GM21381 (cell line): ENCODE results near the gene FETUB.

Experiments used
- ATAC-seq: cut with Tn5 transposase; IDR thresholded peaks from one replicate; pipeline ENCODE4 v1.9.1; 2021; ENCODE audit warnings: mild to moderate bottlenecking, moderate library complexity; ENCODE audit not compliant: unreplicated experiment

Gene FETUB, protein sequence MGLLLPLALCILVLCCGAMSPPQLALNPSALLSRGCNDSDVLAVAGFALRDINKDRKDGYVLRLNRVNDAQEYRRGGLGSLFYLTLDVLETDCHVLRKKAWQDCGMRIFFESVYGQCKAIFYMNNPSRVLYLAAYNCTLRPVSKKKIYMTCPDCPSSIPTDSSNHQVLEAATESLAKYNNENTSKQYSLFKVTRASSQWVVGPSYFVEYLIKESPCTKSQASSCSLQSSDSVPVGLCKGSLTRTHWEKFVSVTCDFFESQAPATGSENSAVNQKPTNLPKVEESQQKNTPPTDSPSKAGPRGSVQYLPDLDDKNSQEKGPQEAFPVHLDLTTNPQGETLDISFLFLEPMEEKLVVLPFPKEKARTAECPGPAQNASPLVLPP

DNA sequence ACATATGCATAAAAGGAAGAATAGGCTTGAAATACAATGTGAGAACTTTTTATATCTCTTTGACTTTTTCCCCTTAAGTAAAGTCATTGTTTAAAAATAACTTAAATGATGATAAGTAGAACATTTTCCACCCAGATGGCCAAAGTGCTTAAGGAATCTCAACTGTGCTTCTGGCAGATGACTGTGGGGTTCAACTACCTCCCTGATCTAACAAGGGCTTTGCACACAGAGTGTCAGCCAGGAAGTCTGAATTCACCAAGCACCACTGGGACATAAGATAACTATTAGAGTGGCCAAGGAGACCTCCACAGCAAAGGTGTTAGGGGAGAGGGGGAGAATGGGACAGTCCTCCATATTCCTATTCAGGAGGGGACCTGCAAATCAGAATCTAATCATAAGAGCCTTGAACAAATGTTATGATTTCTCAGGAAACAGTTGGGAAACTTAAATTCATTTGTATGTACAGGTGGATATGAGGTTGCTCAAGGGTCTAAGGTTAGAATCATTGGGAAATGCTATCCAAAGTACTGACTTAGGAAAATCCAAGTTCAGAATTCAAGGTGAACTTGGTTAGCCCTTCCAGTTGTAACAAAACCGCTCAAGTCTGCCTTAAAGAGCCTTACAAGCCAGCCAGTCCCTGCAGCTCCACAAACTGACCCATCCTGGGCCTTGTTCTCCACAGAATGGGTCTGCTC, at the start of gene FETUB:
Gene FETUB, plus strand, starts transcription at position 622 of the 695 bp plus-strand sequence. Its CDS starts 62 bp downstream, at position 684.
- ATAC-seq: no peak

DNA sequence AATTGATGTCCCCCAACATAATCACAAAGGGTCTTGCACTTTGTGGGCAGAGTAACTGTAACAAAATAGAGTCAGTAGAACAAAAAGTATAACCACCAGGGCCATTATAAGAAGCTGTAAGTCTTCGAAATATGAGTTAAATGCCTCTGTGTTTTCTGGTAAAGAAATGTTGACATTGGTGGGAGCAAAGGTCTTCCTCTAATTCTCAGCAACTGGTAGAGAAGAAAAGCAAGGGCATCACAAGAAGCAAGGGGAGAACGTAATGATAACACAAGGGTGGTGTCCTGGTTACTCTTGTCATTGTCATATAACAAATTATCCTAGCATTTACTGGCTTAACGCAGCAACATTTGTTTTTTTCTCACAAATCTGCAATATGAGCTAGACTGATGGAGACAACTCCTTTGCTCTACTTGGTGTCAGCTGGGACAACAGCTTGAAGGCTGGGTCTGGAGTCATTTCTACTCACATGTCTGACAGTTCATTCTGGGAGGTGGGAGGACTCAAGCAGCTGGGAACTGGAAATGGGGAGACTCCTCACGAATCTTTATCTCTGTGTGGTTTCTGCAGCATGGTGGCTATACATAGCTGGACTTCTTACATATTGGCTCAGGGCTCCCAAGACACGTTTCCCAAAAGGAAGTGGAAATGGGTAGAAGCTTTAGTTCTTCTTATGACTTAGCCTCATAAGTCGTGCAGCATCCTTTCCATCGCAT, 49.5 kb upstream of the FETUB start:
- ATAC-seq: no peak

DNA sequence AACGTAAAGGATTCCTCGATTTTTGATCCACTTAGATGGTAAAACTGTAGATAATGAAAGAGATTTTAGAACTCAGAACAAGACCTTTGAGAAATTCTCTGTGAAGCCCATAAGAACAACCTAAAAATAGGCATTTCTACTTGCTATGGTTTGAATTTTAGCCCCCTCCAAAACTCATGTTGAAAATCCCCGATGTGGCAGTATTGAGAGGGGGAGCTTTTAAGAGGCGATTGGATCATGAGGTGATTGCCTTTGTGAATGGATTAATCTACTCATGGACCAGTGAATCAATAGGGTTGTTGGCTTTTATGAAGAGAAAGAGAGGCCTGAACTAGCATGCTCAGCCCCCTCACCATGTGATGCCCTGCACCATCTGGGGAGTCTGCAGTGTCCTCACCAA, 47.5 kb upstream of the FETUB start:
- no peak for ATAC-seq

DNA sequence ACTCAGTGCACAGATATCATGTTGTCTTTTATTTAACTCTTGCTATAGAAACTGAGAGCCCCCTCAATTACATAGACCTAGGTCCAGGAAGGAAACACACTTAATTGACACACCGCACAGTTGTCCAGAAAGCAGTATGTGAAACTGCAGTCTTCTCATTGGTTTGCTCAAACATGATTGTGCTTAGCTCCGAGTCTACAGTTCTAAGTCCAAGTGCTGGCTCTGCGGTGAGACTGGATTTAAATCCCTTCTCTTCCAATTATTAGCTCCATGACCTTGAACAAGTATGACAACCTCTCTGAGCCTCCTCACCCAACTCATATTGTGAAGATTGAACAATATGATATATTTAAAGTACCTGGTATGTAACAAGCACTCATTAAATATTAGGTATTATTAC, 46.3 kb upstream of the FETUB start:
- no peak for ATAC-seq

DNA sequence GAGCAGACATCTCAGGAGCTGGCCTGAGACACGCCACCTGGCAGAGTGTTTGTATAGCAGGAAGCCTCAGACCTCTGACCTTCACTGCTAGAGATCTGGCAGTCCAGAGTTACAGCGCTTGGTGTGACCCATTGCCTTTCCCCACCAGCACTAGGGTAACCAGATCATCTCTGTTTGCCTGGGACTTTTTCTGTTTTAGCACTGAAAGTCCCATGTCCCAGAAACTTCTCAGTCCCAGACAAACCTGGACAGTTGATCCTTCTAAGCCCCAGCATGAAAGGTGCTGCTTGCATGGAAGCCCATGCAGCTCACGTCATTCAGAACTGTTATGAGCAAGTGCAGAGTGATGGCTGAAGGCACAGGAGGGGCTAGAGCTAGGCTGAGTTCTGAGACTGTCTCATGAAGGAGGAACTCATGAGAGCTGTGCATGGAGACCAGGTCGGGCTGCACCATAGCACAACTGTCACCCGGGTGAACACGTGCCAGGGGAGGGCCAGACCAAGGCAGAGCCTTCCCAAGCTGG, 45.5 kb upstream of the FETUB start:
- ATAC-seq: no peak

DNA sequence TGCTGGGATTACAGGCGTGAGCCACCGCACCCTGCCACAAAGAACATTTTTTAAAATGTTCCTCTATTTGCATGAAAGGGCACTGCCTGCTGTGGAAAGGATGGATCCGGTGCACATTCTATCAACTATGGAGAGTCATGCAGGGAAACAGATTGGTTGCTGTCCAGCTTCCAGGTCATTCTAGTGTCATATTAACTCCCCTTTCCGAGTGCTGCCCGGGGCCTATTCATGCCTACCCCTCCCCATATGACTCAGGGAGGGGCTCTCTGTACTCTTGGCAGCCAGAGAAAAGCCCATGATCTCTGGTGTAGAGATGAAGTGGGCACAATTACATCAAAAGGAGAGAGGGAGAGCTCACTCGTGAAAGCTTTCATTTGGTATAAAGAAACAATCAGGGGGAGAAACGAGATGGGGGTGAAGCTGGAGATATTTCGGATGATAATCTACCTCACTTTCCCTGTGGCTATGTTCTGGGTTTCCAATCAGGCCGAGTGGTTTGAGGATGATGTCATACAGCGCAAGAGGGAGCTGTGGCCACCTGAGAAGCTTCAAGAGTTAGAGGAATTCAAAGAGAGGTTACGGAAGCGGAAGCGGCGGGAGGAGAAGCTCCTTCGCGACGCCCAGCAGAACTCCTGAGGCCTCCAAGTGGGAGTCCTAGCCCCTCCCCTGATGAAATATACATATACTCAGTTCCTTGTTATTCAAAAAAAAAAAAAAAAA, 43.5 kb upstream of the FETUB start:
- ATAC-seq: no peak

DNA sequence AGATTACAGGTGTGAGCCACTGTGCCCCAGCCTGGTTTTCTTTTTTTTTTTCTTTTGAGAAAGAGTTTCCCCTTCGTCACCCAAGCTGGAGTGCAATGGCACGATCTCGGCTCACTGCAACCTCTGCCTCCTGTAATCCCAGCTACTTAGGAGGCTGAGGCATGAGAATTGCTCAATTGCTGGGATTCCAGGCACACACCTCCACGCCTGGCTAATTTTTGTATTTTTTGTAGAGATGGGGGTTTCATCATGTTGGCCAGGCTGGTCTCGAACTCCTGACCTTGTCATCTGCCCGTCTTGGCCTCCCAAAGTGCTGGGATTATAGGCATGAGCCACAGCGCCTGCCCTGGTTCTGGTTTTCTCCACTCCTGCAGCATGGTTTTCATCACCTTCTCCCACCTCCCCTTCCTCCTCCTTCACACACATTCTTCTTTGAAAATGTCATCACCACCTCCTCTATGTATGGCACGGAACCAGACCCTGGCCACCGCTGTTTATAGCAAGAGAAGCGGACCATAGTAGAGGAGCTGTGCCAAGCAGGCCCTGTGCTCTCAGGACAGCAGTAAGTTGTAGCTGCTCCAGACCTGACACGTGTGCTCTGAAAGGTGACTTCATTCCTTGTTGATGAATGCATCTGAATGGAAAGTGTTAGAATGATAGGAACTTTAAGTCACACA, 42.0 kb upstream of the FETUB start:
- no peak for ATAC-seq

DNA sequence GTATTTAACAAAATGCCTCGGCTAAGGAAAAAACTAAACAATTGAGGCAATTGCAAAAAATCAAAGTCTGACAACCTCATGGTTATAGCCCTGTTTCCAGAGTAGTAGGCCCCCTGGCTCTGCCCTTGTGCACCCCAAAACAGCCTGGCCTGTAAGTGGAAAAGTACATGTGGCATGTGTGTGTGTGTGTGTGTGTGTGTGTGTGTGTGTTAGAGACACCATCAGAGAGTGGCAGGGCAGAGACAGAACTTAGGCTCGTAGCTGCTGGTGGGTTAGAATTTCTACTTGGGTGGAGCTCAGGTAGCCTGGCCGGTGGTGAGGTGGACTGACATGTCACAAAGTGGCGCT, 41.4 kb upstream of the FETUB start:
- ATAC-seq: no peak

DNA sequence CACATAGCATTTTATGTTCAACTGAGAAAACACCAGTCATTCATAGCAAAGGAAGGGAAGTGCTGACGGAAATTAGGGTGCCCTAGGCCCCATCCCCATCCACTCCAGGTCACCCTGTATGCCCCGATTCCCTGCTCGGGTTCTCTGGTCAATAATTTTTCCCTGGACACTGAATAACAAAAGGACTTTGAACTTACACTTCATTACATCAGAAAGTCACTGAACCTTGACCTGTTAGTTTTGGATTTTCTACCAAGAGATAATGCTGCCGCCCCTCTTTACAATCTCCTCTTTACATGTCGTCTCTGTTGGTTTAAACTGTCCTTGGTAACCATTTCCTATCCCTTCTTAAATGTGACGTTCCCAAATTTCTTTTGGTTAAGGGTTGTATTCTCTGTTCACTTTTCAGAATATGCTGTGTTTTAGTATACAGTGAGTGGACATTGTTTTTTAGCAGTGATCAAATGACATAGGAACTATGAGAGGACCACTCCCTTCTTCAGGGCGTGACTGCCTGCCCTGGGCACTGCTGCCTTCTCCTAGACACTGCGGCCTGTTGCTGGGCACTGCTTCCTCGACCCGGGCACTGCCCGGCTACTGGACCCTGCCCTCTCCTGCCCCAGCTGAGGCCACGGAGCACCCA, 40.9 kb upstream of the FETUB start:
- ATAC-seq: no peak

DNA sequence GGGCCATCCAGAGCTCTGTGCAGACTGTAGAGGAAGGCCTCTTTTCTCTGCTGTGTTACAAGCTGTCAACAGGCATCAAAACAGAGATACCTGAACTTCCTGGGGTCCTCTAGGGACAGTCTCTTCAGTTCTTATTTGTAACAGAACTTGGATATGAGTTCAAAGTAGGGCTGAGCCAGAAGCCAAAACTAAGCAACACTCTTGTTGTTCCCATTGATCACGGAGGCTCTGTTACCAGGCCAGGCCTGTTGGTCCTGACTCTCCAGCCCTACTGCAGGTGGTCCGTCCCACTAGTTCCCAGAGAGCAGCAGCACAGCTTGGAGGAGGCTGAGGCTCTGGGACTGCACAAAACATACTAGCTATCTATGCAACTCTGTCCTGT, 40.4 kb upstream of the FETUB start:
- ATAC-seq: no peak

DNA sequence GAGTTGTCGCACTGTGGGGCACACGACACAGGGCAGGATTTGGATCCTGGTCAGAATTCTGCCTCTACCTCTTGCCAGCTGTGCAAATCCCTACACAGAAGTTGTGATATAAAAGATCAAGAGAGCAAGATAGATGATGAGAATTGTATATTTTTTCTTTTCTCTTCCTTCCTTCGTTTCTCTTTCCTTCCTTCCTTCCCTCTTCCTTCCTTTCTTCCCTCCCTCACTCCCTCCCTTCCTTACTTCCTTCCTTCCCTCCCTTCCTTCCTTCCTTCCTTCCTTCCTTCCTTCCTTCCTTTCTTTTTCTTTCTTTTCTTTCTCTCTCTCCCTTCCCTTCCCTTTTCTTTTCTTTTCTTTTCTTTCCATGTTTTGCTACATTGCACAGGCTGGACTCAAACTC, 39.3 kb upstream of the FETUB start:
- no peak for ATAC-seq

DNA sequence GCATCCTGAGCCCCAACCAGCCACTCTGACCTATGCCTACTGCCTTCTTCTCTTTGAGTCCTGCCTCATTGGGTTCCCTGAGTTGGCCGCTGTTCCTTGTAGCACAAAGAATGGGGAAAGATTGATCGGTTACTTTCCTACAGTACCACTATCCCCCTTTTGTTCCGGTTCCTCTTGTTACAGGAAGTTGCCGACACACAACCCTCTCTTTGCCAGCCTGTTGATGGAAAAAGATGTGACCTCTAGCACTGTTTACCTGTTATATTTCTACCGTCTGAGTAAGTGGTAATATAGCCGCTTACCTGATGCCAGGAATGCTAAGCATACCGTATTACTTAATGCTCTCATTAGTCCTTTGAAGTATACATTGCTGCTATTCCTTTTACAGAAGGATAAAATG, 37.0 kb upstream of the FETUB start:
- ATAC-seq: no peak

DNA sequence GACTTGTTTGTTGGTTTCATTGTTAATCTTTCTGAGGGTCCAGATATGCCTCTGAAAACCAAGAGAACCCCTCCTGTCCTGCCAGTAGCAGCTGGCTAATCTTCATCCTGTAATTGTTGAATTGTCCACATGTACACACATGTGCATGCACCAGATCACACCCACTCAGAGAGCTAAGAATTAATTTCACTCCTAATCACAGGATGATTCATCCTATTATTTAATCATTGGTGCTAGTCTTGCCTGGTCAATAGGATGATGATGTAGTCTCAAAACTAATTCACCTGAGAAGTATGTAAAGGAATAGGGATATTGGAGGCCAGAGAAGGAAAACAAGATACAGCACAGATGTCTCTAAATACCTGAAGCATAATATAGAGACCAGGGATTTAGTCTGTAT, 35.1 kb upstream of the FETUB start:
- no peak for ATAC-seq

DNA sequence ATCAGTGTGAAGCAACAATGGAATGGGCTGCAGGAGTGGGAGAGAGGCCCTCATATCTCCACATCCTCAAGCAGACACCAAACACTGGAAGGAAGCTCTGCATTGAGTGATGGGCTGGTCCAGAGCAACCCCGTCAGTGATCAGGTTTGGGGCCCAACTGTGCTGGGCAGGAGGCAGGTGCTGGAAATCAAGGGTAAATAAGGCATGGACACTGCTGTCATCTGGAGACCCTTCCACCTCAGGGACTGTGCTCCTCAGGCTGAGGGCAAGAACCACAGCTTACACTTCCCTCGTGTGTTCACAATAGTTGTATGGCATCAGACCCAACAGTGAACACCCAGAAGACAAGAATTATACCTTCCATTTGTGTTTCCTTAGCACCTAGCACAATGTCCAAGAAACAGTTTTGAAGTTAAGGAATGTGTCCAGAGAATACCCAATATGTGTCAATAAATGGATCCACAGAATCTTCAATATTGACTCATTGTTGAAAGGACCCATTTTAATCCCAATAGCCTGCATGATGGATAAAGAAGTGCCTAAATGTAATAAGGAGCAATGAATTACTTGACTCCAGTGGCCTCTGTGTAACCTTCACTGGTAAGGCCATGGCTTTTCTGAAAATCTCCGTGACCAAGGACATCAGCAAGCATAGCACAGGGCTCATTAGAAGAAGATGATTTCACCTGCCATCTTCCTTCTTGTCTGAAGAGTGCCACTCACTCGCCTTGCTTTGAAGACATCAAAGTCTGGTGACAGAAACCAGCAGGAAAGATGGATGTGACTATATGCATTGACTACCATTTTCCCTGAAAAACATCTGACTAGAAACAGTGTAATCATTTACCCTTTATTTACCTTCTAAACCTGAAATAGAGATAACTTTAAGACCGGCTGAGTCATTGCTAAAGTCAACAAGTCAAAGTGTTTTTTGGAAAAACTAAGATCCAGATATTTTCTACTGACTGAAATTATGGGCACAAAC, 34.3 kb upstream of the FETUB start:
- no peak for ATAC-seq

DNA sequence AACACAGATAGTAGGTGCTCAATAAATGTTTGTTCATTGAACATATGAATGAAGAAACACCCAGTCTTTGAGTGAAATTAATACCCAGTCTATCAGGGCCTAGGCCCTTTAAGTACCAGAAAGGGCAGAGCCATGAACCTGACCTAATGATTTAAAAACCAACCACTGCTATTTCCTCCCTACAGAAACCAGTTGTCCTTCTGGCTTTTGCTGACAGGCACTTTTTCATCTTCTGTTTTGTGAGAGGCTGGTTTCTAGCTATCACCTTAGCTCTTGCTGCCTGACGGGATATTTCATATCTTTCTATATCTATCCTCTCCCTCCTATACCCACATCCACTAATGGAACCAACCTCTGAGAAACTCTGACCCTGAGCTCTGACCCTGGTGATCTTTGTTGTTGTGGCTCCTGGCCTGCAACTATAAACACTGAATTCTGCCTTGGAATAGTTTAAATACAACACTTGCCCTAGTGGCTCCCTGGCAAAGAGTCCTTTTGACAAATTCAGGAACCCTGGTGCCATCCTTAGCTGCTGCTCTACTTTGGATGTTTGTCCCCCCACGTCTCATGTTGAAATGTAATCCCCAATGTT, 31.5 kb upstream of the FETUB start:
- ATAC-seq: no peak

DNA sequence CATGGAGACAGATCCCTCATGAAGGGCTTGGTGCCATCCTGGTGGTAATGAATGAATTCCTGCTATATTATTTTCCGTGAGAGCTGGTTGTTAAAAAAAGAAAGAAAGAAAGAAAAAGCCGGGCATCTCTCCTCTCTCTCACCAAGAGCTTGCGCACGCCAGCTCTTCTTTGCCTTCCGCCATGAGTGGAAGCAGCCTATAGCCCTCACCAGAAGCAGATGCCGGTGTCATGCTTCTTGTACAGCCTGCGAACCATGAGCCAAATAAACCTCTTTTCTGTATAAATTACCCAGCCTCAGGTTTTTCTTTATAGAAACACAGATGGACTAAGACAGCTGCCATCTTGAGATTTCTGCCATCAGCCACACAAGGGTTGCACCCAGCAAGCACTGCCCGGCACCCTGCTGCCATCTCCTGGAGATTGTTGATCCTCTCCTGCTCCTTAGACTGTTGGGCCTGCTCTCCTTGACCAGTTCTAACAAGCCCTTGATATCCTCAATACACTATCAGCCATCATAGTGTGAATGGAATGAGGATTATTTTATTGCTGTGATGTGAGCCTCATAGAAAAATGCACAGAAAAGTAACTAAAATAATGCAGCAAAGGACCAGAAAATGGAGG, 30.8 kb upstream of the FETUB start:
- no peak for ATAC-seq

DNA sequence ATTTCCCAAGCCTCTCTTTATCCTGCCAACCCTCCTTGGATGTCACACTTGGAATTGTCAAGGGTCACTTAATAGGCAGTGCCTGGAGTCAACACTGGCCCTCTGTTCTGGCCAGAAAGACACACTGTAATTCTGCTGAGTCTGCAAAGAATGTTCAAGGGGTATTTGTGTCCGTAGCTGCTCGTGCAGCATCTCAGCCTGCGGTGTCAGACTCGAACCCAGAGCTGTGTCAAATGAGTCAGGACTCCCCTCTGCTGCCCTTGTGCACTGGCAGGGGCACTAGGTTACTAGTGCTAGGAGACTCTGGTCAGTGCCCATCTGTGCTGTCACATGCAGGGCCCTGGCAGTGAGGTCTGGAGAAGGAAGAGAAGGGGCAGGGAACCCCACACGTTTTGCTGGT, 28.1 kb upstream of the FETUB start:
- no peak for ATAC-seq
